ENCODE measurements around the gene CRB2.

Gene CRB2

DNA sequence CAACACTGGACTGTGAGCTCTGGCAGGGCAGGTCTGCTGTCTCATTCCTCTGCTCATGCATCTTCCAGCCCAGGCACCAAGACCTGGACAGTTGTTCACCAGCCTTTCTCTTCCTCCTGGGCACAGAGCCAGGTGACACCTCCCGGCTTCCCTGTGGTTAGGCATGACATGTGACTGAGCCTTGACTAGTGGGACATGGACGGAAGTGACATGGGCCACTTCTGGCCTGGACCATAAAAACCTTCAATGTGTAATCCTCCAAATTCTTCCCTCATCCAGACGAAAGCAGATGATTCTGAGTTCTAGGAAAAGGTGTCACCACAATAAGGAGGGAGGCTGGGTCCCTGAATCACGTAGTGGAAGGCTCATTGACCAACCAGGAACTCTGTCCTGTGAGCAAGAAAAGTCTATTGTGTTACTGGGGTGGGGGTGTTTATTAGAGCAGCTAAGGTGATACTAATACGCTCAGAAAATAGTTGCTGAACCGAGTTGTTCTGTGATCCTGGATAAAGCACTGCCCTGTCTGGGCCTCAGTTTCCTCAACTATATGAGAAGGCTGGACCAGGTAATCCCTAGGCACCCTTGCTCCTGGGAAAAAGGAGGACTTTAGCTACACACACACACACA lies 26.6 kb upstream of the CRB2 start:
- peak; percentile 87 for DNase-seq (ENCODE audit: low spot score)

DNA sequence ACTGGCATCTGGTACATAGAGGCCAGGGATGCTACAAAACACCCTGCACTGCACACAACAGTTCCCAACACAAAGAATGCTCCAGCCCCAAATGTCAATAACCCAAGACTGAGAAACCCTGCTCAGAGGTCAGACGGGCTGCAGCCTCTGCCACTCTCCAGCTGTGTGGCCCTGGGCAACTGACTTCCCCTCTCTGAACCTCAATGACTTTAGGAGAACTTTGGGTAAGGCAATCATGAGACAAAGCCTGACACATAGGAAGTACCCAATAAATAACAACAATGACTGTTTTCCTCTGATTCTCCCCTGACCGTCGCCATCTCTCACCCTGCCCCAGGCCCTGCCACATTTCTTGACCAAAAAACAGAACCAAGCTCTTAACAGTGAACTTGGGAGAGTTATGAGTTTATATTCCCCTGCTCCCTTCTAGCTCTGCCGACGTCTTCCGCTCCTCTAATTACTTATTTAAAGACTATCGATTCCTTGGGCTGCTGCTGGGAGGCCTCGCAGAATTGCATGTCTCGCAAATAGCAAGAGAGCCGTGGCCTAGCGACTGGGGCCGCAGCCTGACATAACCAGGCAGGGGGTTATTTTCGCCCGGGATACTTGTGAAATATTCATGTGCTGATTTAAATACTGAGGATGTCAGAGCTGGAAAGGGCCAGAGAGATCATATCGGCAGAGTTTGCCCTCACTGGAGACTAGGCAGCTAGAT lies 24.5 kb upstream of the CRB2 start:
- DNase-seq (ENCODE audit: low spot score), result no peak

DNA sequence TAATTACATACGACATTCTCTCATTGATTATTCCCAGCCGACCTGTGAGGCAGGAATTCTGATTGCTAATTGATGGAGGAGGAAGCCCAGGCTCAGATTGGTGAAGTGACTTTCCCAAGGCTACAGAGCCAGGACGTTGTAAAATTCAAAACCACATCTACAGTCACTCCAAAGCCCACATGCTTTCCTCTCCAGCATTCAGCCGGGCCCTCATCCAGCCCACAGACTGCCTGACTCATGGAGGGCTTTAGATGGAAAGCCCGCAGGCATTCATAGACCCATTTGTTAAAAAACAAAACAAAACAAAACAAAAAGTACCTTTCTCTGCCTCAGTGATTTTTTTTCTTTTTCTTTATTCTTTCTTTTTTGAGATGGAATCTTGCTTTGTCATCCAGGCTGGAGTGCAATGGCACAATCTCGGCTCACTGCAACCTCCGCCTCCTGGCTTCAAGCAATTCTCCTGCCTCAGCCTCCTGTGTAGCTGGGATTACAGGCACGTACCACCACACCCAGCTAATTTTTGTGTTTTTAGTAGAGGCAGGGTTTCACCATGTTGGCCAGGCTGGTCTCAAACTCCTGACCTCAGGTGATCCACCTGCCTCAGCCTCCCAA lies 22.8 kb upstream of the CRB2 start:
- DNase-seq (ENCODE audit: low spot score), result peak; percentile 23

DNA sequence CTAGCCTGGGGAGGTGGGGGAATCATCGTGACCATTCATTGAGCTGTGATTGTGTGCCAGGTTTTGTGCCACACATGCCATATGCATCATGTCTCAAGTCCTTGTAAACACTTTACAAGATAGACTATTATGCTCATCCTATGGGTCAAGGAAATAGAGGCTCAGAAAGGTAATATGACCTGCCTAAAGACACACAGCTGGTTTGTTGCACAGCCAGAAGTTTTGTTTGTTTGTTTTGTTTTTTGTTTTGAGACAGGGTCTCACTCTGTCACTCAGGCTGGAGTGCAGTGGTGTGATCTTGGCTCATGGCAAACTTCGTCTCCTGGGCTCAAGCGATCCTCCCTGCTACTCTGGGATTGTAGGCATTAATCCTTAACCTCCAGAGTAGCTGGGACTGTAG lies 21.4 kb upstream of the CRB2 start:
- no peak for DNase-seq (ENCODE audit: low spot score)

DNA sequence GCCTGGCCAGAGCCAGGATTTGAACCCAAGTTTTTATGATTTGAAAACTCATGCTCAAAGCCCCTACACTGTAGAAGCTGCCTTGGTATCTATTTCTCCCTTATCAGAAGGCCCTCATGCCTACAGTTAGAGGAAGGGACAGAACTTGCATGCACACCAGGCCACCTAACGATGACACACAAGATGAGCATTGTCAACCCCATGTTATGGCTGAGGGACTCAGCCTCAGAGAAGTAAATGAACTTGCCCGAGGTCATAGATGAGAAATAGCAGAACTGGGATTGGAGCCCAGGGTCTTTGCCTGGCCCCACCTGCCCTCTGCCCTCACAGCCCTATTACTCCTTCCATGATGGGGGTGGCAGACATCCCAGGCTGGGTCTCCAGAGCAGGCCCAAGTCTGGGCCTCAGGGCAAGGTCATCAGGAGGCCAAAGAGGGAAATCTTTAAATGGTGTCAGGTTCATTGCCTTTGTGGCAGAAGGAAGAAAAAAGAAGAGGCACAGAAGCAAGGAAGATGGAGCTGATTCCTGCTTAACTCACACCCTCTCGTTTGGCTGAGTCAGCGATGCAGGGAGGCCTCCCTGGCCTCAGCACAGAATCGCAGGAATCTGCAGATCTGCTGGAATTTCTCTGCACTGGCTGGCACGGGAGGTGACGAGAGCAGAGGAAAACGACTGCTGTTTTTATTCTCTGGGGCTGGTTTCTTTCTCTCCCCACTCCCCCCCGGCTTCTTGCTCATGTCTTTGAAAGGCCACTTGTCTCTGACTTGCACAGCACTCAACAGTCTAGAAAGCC lies 20.6 kb upstream of the CRB2 start:
- peak; percentile 76 for DNase-seq (ENCODE audit: low spot score)

DNA sequence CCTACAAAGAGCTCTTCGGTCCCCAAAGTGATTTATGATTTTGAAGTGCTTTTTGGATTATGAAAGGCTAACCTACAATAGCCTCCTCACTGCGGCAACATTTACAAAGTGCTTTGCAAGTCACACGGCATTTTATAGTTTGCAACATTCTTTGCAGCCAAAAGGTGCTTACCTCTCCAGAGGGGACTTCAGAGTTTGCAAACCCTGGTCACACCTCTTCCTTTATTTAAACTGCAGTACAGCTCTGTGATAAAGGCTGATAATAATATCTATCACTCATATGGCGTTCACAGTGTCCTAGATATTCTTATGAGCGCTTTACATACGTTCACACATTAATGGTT lies 20.0 kb upstream of the CRB2 start:
- DNase-seq (ENCODE audit: low spot score), result no peak

DNA sequence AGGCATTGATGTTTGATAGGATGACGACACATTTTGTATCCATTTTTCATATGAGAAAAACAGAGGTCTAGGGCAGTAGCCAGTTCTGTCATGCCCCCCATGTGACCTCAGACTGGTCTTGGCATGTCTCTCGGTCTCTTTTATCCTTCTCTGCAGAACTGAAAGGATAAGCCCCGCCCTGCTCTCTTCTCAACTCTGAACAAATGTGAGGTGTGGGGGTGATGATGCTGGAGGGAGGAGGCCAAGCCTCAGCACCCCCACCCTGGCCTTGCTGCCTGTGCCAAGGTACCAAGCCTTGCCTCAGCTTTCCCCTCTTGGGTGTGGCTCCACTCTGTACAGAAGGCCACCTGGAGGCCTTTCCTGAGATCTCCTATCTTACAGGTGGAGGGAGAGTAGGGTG lies 19.5 kb upstream of the CRB2 start:
- no peak for DNase-seq (ENCODE audit: low spot score)

DNA sequence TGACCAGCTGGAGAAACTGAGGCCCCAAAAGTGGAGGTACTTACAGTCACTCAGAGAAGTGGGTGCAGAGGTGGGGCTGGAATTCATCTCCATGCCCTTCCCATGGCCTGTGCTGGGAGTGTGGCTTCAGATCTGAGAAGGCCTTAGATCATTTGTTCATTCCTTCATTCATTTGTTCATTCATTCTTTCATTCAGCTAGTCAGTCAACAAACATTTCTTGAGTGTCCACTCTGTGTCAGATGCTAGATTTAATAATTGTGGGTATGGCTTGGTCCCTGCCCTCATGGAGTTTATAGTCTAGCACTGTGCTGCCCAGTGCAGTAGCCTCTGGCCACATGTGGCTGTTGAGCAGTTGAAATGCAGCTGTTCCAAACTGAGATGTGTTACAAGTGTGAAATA lies 19.0 kb upstream of the CRB2 start:
- no peak for DNase-seq (ENCODE audit: low spot score)

DNA sequence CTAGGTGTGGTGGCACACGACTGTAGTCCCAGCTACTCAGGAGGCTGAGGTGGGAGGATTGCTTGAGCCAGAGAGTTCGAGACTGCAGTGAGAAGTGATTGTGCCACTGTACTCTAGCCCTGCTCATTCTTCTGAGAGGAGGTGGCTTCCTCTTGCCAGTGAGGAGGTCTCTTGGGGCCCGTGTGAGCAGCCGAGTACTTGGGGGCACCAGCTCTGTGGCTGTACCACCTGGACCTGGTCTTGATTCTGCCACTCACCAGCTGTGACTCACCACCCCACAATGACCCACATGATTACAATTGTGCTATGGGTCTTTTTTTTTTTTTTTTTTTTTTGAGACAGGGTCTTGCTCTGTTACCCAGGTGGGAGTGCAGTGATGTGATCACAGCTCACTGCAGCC lies 18.0 kb upstream of the CRB2 start:
- DNase-seq (ENCODE audit: low spot score), result no peak

DNA sequence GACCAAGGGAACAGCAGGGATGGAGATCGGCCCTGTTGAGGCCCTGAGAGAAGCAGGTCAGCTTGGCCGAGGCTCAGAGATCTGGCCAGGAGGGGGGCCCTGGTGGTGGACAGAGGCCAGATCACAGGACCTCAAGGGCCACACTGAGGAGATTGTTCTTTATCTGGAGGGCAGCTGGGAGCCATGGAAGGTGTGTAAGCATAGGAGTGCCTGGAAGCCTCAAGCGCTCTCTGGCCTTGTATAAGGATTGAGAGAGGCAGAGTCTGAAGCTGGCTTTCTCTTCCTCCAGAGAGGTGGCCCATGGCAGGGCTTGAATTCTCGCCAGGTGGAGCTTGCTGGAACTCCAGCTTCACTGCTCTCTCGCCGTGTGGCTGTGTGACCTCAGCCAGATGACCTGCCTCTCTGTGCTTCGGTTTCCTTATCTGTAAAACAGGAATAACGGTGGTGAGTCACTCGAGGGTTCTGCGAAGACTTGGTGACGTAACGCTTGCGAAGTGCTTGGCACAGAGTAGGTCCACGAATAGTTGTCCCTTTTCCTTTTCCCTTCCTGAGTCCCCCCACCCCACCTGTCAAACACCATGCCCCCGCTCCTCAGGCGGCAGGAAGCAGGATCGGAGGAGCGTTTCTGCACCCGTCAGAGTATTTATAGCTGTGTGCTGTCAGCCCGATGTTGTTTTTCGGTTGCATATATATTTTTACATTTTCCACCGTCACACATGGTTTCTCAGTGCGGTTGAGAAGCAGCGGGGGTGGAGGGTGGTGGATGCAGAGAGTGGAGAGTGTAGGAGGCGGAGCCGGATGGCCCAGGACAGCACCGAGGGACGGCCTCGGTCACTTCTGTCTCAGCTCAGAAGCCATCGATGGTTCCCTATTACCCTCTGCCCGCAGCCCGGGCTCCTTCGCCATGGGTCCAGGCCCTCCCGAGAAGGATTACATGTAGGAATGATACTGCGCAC lies 17.0 kb upstream of the CRB2 start:
- DNase-seq (ENCODE audit: low spot score), result no peak

DNA sequence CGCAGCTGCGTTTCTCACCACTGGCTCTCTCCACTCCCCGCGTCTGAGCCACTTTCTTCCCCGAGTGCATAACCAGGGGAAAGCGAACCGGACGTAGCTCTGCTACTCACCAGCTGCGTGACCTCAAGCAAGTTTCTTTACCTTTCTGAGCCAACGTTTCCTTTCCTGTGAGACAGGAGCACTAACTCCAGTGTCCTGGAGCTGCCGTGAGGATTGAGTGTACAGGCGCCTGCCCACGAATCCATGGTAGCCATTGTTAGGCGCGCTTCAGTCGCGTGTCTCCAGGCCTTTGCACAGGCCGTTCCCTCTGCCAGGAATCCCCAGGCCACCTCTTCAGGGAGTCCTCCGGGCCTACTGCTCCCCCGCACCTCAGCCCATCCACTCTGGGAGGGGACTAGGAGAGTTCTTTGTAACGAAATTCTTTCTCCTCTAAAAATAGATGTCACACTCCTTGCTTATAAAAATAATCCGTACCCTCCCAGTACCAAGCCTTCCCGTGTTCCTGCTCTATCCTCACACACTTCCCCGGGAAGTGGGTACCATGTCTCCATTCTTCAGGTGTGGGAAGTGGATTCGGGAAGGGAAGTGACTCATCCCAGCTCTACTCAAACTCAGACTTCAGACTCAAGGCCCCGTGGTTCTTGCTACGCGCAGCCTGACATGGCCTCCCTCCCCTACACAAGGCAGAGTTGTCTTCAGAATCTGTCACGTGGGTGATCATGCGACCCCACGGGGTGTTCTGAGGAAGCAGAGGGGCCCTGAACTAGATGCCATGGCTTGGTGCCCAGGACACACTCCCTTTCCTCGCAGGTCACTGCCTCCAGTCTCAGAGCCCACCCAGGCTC lies 16.1 kb upstream of the CRB2 start:
- peak; percentile 47 for DNase-seq (ENCODE audit: low spot score)

DNA sequence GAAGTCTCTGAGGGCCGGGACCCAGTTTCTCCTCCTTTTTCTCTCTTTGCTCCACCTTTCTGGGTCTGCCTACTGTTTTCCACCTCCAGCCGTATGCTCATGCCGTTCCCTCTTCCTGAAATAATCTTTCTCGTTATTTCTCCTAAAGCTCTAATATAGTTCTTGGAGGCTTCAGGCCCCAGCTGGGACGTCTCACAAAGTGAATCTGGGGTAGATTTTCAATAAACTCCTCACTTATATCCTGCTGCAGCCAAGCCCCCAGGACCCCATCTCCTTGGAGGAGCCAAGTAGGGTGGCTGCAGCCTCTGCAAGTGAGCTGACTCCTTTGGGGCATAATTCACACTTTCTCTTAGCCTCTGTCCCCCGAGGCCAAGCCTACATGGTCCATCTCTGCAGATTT lies 14.2 kb upstream of the CRB2 start:
- DNase-seq (ENCODE audit: low spot score), result no peak

DNA sequence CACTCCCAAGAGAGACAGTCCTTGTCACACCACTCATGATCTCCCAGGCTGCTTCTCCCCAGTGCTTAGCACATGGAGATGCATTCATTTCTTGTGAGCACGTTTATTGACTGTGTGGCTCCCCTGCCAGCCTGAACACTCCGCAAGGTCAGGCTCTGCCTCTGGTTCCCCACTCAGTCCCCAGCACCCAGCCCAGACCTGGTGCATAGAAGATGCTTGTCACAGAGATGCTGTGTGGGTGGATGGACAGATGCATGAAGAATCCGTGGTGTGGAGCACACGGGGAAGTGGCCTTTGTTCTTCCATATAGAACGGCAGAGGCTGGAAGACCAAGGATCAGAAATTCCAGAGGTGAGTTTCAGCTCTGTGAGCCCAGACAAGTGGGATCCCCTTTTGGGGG lies 13.8 kb upstream of the CRB2 start:
- DNase-seq (ENCODE audit: low spot score), result no peak

DNA sequence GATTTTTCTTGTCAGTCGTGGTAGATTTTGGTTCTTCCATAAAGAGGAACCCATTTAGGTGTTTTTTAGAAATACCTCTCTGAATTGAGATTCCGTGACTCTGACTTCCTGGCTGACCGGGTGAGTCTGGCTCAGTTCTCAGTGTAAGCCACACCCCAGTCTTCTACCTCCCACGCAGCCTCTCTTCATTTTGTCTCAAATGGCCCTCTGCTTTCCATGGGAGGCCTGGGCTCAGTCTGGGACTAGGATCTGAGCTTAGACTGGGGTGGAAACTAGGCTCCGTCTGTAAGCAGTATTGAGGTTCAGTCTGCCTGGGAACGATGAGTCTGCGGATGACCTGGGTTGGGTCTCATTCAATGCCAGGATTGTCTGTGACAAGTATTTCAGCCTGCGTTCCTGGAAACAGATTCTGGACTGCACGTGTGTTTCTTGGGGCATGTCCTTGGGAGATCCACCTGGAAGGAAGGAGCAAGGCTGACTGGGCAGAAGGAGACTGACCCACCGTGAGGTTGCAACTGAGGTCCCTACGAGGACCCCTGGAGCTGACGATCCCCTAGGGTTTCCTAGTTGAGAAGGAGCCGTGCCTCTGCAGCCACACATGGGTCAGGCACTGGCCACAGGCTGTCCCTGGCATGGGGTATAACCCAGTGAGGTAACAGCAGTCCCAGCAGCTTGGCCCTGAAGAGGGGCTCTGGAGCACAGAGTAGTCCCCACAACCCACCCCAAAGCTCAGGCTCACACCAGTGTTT lies 12.4 kb upstream of the CRB2 start:
- no peak for DNase-seq (ENCODE audit: low spot score)

DNA sequence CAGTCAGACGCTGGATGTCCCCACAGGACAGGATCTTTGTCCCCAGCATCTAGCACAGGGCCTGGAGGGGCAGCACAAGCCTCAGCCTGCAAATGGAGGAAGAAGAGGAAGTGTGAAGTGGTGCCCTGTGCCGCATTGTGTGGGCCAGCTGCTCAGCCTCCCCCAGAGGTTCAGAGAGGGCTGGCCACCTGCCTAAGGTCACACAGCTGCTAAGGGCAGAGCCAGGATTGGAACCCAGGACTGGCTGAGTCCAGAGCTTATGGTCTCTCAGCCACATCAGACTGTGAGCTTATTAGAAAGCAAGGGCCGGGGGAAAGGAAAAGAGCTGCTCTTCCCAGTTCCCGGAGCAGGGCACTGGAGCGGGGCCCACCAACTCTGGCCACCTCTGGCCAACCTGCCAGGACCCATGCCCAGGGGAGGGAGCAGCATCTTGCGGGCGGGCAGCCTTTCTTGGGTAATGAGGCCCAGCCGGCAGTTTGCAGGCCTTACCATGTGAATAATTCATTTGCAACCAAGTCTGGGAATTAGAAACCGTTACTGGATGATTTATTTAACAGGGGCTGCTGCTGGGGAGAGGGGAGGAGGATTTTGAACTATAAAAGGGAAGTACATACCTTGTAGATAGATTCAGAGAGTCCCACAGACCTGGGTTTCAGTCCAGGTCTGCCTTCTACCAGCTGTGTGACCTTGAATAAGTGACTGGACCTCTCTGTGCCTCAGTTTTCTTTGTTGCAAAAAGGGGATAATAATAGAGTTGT lies 11.6 kb upstream of the CRB2 start:
- DNase-seq (ENCODE audit: low spot score), result no peak

DNA sequence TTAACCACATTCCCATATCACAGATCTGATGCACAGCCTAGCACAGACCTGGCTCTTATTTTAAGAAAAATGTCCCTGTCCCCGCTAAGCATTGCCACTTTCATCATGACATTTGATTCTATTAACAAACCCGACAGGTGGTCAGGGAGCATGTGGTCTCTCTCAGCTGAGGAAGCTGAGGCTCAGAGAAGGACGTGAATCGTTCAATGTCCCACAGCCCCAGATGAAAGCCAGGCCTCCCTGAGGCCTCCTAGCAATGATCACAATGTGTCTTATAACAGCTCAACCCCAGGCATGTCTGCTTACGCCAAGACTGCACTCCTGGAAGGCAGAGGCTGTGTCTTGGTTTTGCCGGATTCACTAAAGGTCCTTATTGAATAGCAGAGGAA lies 10.4 kb upstream of the CRB2 start:
- DNase-seq (ENCODE audit: low spot score), result no peak

DNA sequence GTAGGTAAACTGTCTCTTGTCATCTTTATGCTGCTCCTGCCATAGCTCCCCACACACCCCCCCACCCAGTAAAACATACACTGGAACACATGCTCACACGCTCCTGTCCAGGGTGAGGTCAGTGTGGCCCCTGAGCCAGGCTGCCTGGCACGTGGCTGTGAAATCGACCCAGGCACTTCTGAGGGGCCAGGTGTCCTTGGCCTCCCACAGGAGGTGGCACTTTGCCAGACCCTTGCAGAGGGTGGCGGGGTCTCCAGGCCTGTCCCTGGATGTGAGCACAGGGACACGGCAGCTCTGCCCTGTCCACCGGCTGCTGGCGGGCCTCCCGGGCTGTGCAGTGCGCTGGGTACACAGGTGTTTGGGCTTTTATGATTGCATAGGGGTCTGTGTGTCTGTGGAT lies 10.0 kb upstream of the CRB2 start:
- no peak for DNase-seq (ENCODE audit: low spot score)

DNA sequence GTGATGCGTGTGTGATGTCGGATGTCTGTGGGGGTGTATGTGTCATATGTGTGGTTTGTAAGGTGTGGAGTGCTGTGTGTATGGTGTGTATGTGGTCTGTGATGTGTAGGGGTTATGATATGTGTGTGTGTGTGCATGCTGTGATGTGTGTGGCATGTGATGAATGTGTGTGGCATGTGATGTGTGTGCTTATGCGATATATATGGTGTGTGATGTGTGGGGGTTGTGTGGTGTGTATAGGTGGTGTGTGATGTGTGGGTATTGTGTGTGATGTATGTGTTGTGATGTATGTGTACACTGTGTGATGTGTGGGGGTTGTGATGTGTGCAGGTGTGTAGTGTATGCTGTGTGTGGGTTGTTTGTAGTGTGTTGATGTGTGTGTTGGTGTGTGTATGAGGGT lies 9.2 kb upstream of the CRB2 start:
- DNase-seq (ENCODE audit: low spot score), result no peak

DNA sequence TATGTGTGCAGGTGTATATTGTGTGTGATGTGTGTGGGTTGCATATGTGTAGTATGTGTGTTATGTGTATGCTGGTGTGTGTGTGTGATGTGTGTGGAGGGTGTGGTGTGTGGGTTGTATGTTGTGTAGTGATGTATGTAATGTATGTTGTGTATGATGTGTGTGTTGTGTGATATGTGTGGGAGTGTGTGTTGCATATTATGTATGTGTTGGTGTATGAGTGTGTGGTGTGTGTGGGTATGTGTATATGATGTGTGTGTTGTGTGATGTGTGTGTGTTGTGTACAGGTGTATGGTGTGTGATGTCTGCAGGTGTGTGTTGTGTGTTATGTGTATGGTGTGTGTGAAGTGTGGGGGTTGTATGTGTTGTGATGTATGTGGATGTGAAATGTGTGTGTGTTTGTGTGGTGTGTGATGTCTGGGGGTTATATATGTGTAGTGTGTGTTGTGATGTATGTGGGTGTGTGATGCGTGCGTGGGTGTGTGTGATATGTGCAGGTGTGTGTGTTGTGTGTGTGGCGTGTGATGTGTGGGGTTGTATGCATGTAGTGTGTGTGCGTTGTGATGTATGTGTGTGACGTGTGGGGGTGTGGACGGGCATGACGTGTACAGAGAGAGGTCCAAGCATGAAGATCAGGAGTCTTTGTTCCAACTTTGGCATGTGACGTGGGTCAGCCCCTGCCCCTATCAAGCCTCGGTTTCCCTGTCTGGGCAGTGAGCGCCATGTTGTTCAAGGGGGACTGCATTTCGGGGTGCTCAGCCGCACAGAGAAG lies 8.5 kb upstream of the CRB2 start:
- DNase-seq (ENCODE audit: low spot score), result no peak
